GM19438 (cell line): Measurements from ENCODE around the gene IGF2.

ENCODE experiments used
- ATAC-seq: cut with Tn5 transposase; IDR thresholded peaks from one replicate; pipeline ENCODE4 v1.9.1; 2021; ENCODE audit warnings: low read depth; ENCODE audit not compliant: unreplicated experiment

IGF2 gene

GRCh38 chr11:2106583-2107209, 32.5 kb downstream of the IGF2 start:
- no peak for ATAC-seq

DNA sequence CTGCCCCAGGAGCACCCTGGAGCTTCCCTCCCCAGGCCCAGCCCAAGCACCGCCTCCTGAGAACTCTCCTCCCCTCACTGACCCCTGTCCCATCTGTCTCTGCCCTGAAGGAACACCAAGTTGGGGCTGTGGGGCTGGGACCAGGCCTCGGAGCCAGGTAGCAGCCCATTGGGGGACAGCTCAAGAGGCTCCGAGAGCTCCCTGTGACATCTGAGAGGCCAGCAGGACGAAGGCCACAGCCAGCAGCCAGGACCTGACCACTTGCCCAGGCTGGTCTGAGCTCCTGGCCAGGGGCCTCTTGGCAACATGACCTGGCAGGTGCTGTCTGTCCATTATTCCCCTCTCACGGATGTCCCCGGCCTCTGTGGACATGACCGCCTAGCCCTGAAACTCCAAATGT, 33.7 kb downstream of the IGF2 start:
- ATAC-seq, result no peak

GRCh38 chr11:2104524-2105440, 34.4 kb downstream of the IGF2 start:
- ATAC-seq, result no peak

DNA sequence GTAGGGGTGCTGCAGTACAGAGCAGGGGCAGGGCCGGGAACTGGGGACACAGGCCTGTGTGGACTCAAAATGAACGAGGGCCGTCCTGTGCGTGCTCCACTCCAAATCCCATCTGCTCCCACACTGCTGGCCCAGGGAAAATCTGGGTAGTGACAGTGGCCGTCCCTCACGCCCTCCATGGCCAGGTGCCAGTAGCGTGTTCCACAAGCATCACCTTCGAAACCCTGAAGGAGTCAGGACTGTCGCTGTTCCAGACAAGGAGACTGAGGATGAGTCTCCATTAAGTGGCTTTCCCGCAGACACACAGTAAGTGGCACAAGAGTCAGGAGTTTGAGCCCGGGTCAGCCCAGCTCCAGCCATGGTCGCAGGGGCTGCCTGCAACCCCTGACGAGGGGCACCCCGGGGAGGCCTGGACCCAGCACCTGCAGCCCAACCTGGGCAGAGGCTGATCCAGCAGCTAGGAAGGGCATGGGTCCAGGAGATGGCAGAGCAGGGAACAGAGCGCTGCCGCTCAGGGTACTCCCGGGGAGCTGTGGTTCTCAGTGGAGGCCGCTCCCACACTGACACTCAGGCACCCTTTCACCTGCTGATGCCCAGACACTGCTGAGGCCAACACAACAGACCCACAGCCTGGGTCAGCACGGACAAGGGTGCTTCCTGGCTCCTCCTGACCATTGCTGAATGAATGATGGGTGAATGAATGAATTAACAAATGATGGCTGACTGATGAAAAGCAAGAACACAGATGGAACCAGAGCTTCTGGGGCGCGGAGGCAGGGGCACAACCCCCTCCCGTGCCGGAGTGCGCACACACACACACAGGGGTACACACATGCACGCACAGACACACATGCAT, 35.3 kb downstream of the IGF2 start:
- ATAC-seq, result no peak

- no peak for ATAC-seq
Measured at GRCh38 chr11:2102883-2103213, 36.3 kb downstream of the IGF2 start.

DNA sequence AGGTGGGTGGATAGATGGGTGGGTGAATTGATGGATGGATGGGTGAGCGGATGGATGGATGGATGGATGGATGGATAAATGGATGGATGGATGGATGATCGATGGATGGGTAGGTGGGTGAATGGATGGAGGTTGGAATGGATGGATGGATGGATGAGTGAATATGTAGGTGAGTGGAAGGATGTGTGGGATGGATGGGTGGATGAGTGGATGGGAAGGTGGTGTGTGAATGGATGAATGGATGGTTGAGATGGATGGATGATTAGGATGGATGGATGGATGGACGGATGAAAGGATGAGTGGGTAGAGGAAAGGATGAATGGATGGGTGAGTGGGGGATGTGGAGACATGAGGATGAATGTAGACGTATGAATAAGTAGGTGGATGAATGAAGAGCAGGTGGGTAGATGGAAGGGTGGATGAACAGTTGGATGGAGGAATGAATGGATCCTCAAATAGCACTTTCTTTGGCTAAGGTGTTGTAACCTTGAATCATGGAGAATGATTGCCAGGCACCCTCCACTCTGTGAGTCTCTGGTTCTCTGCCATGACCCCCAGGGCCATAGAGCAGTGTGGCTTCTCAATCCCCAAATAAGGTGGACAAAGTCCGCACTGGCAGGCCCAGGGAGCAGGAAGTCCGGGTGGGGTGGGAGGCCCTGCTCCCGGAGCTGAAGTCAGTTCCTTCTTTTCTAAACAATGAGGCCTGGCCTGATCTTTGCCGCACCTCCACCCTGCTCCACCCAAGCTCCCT, 36.9 kb downstream of the IGF2 start:
- no peak for ATAC-seq

DNA sequence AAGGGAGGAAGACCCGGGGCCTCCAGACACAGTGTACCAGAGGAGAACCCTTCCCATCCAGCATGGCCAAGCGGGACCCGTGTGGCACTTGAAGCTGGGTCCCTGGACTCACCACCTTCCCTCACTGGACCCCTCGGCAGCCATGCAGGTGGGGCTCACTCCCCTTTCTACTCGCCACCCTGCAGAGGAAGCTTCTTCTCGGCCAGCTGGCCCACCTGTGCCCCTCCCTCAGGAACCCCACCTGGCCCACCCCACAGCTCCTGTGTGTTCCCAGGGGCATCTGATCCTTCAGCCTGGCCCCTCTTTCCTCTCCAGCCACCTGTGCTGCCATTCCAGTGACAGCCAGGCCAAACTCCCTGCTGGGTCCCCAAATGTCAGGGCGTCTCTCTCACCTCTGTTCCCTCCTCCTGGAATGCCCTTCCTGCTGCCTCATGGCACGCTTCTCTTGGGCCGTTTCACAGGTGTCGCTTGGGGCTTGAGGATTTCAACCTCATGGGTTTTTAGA, 38.0 kb downstream of the IGF2 start:
- ATAC-seq, result no peak

GRCh38 chr11:2100361-2101170, 38.6 kb downstream of the IGF2 start:
- no peak for ATAC-seq

- no peak for ATAC-seq
Measured at GRCh38 chr11:2099516-2100349, 39.5 kb downstream of the IGF2 start.

- no peak for ATAC-seq
Measured at GRCh38 chr11:2098691-2099515, 40.3 kb downstream of the IGF2 start.

DNA sequence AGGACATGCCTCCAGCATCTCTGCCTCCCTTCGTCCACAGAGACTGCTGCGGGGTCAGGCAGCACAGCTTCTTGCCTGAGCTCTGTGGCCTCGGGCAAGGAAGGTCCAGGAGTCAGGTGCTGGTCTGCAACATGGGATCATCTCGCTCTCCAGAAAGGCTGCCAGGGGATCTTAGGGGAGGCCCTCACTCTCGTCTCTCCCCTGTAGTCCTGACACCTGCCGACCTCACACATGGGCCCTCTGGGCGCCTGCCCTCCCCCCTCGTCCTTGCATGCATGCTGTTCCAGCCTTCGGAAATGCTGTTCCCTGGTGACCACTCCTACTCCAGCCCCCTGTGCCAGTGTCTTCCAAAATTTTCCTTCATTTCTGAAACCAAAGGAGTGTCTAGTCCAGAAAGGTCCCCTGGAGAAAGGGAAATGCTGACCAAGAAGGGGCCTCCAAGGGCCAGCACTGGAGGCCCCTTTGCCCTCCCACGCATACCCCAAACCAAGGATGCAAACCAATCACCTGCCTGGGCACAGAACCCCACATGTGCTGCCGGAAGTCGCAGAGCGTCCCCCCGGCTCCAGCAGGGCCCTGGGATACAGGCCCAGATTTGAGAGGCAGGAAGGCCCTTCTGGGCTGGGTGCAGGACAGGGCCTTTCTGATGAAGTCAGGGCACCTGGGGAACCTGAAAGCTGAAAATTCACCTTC, 41.0 kb downstream of the IGF2 start:
- ATAC-seq, result no peak

DNA sequence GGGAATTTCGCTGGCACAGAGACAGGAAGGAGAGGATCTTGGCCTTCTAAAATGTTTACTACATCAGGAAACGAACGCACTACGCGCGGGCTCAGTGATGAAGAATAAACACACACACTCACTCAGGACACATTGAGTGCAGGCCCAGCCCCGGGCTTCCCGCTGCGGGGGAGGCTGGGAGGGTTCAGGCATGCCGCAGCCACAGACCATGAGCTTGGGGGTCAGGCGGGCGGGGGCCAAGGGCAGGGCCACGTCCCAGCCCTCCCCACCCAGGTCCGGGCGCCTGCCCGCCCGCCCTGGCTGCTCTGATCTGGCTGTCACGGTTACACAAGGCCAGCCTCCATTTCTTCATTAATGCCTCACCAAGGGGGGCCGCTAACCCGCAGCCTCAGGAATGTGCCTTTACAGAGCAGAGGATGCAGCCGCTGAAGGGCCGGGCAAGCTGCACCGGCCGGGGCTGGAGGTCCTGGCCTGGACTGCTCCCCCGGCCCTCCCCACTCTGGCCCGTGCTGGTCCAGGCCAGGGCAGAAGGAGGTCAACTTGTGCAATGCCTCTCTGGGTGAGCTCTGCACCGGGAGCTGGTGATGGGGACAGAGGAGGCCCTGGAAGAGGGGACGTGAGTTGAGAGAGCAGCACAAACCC, 41.7 kb downstream of the IGF2 start:
- ATAC-seq, result no peak

DNA sequence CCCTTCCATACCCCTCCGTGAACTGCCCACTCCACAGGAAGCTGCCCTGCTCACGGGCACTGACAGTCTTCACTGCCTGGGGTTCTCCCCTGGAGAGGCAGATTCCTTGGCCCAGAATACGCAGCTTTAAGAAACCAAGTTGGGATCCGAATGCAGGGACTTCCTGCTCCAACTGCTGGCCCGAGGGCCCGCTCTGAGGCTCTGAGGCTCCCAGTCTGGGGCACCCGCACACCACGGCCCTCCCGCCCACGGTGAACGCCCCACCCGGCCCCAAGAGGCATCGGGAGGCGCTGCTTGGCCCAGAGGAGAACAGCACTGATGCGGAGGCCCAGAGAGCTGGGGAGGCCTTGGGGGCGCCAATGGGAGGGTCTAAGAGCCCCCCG, 42.3 kb downstream of the IGF2 start:
- ATAC-seq, result no peak

- no peak for ATAC-seq
Measured at GRCh38 chr11:2096011-2096918, 42.9 kb downstream of the IGF2 start.

DNA sequence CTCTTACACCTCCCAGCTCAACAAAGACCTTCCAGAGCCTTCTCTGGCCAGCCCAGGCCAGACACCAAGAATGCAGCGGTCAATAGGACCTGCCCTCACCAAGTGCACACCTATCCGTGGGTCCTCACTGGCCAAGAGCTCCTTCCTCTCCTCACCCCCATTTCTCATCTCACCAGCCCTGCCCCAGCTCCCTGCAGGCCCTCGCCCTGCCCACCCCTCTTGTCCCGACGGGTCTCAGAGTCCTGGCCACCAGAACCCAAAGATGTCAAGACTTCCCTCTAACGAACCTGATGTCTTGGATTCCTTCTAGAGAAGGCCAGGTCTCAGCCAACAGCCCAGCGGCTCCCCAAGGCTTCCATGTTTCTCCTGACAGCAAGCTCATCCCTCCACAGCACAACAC, 43.6 kb downstream of the IGF2 start:
- ATAC-seq, result no peak

DNA sequence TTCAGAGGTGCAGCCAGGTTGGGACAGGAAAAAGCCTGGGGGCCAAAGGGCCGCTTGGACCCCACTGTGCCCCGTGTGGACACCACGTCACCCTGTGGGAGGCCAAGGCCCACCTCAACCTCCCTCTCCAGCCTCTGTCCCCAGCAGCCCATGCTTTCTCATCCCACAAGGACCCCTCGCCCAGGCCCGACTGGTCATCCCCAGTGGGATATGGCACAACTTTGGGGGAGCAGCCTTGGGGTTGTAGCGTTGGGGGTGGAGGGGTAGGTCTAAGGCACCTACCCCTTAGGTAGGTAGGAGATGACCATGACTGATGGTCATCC, 44.0 kb downstream of the IGF2 start:
- no peak for ATAC-seq
